H9 (cell line): ENCODE measurements around the gene ULBP3. TPM values are rescaled to one million over a fixed set of nuclear protein-coding genes. Genes with fewer than 3 reads are reported as not detected.

Experiments
- DNase-seq: peaks from one replicate; pipeline ENCODE4 v3.0.0-alpha.2; 2017
- H2AFZ ChIP-seq: one replicate; pipeline ENCODE4 v1.6.1; 2013; ENCODE audit warnings: mild to moderate bottlenecking, low read length, control low read depth, moderate library complexity
- H2AK5ac ChIP-seq: 2 replicates; pipeline ENCODE4 v1.6.1; 2013; ENCODE audit warnings: low read length, control low read depth, mixed read lengths; ENCODE audit not compliant: insufficient read length
- H2BK120ac ChIP-seq: one replicate; pipeline ENCODE4 v1.6.1; 2013; ENCODE audit warnings: low read depth, mild to moderate bottlenecking, low read length, control low read depth, inconsistent platforms; ENCODE audit not compliant: poor library complexity, severe bottlenecking
- H2BK12ac ChIP-seq: 2 replicates; pipeline ENCODE4 v1.6.1; 2013; ENCODE audit warnings: low read length, control low read depth, mixed read lengths, low read depth; ENCODE audit not compliant: insufficient read length
- H2BK15ac ChIP-seq: 2 replicates; pipeline ENCODE4 v1.6.1; 2013; ENCODE audit warnings: low read depth, low read length, control low read depth
- H2BK20ac ChIP-seq: one replicate; pipeline ENCODE4 v1.6.1; 2013; ENCODE audit warnings: low read depth, mild to moderate bottlenecking, low read length, control low read depth, inconsistent platforms; ENCODE audit not compliant: poor library complexity, severe bottlenecking
- H2BK5ac ChIP-seq: 2 replicates; pipeline ENCODE4 v1.6.1; 2013; ENCODE audit warnings: low read length, control low read depth, mixed read lengths; ENCODE audit not compliant: insufficient read length
- H3K14ac ChIP-seq: 2 replicates; pipeline ENCODE4 v1.6.1; 2013; ENCODE audit warnings: low read length, control low read depth; ENCODE audit not compliant: insufficient read depth
- H3K18ac ChIP-seq: 2 replicates; pipeline ENCODE4 v1.6.1; 2013; ENCODE audit warnings: low read depth, mild to moderate bottlenecking, mixed read lengths, low read length, control low read depth; ENCODE audit not compliant: insufficient read length
- H3K23ac ChIP-seq: 2 replicates; pipeline ENCODE4 v1.6.1; 2013; ENCODE audit warnings: low read length, control low read depth, mixed read lengths, low read depth; ENCODE audit not compliant: insufficient read length
- H3K23me2 ChIP-seq: 2 replicates; pipeline ENCODE4 v1.6.1; 2013; ENCODE audit warnings: low read depth, mild to moderate bottlenecking, mixed read lengths, low read length, control low read depth; ENCODE audit not compliant: insufficient read length, poor library complexity, severe bottlenecking
- H3K27ac ChIP-seq: 2 replicates; pipeline ENCODE4 v1.5.1; 2013; ENCODE audit warnings: low read length, control low read depth, mixed read lengths, low read depth; ENCODE audit not compliant: insufficient read length
- H3K27me3 ChIP-seq: 2 replicates; pipeline ENCODE4 v1.6.1; 2013; ENCODE audit warnings: low read length, control low read depth, inconsistent platforms; ENCODE audit not compliant: insufficient read depth
- H3K4ac ChIP-seq: 2 replicates; pipeline ENCODE4 v1.6.1; 2013; ENCODE audit warnings: low read depth, mild to moderate bottlenecking, control low read depth, inconsistent platforms, low read length, moderate library complexity
- H3K4me1 ChIP-seq: 2 replicates; pipeline ENCODE4 v1.6.1; 2013; ENCODE audit warnings: low read length, control low read depth, inconsistent platforms; ENCODE audit not compliant: insufficient read depth
- H3K4me2 ChIP-seq: 2 replicates; pipeline ENCODE4 v1.6.1; 2013; ENCODE audit warnings: low read length, control low read depth, mixed read lengths; ENCODE audit not compliant: insufficient read length, insufficient read depth
- H3K56ac ChIP-seq: 2 replicates; pipeline ENCODE4 v1.6.1; 2013; ENCODE audit warnings: low read depth, mild to moderate bottlenecking, mixed read lengths, low read length, control low read depth; ENCODE audit not compliant: insufficient read length
- H3K79me1 ChIP-seq: 2 replicates; pipeline ENCODE4 v1.6.1; 2013; ENCODE audit warnings: low read depth, mild to moderate bottlenecking, moderate library complexity, low read length, control low read depth, inconsistent platforms; ENCODE audit not compliant: insufficient read depth, poor library complexity, severe bottlenecking
- H3K79me2 ChIP-seq: 2 replicates; pipeline ENCODE4 v1.6.1; 2013; ENCODE audit warnings: low read length, control low read depth, inconsistent platforms; ENCODE audit not compliant: insufficient read depth
- H3K9ac ChIP-seq: 2 replicates; pipeline ENCODE4 v1.6.1; 2013; ENCODE audit warnings: low read length, control low read depth, mixed read lengths; ENCODE audit not compliant: insufficient read length; ENCODE audit errors: extremely low read depth
- H3K9me3 ChIP-seq: one replicate; pipeline ENCODE4 v1.6.1; 2013; ENCODE audit warnings: low read depth, low read length, inconsistent platforms; ENCODE audit not compliant: control insufficient read depth
- H3T11ph ChIP-seq: one replicate; pipeline ENCODE4 v1.6.1; 2013; ENCODE audit warnings: mild to moderate bottlenecking, low read length, control low read depth, inconsistent platforms
- H4K20me1 ChIP-seq: one replicate; pipeline ENCODE4 v1.6.1; 2013; ENCODE audit not compliant: control insufficient read depth, insufficient read length, insufficient read depth
- H4K5ac ChIP-seq: 2 replicates; pipeline ENCODE4 v1.6.1; 2013; ENCODE audit warnings: low read depth, mild to moderate bottlenecking, mixed read lengths, low read length, control low read depth; ENCODE audit not compliant: insufficient read length
- H4K8ac ChIP-seq: replicated peaks from 2 replicates; pipeline ENCODE4 v1.6.1; 2013; ENCODE audit warnings: low read length, control low read depth, mixed read lengths, low read depth; ENCODE audit not compliant: insufficient read length
- H4K91ac ChIP-seq: 2 replicates; pipeline ENCODE4 v1.6.1; 2013; ENCODE audit warnings: low read depth, mild to moderate bottlenecking, moderate library complexity, mixed read lengths, low read length, control low read depth; ENCODE audit not compliant: insufficient read length
- H3K27ac Mint-ChIP-seq, 3 experiments: 2 replicates in 2 of 3; 3 replicates in 1 of 3; pipeline ENCODE4 v1.8.0; 2020 to 2021; ENCODE audit warnings: mixed read lengths in 3 of 3, mild to moderate bottlenecking in 1 of 3, moderate library complexity in 1 of 3
- H3K27me3 Mint-ChIP-seq: 2 replicates; pipeline ENCODE4 v1.8.0; 2021; ENCODE audit warnings: low read depth, mild to moderate bottlenecking, moderate library complexity, mixed read lengths
- H3K36me3 Mint-ChIP-seq, 3 experiments: 2 replicates in 2 of 3; 3 replicates in 1 of 3; pipeline ENCODE4 v1.8.0; 2020 to 2021; ENCODE audit warnings: low read depth in 3 of 3, mixed read lengths in 3 of 3; ENCODE audit not compliant: insufficient read depth in 1 of 3
- H3K4me1 Mint-ChIP-seq, 2 experiments: 2 replicates each; pipeline ENCODE4 v1.8.0; 2020; ENCODE audit warnings: mixed read lengths in 2 of 2
- H3K4me3 Mint-ChIP-seq, 2 experiments: 2 replicates in 1 of 2; 3 replicates in 1 of 2; pipeline ENCODE4 v1.8.0; 2020 to 2021; ENCODE audit warnings: mild to moderate bottlenecking in 2 of 2, mixed read lengths in 2 of 2, moderate library complexity in 1 of 2
- H3K9me3 Mint-ChIP-seq, 2 experiments: 2 replicates in 1 of 2; 3 replicates in 1 of 2; pipeline ENCODE4 v1.8.0; 2020; ENCODE audit warnings: mild to moderate bottlenecking in 2 of 2, mixed read lengths in 2 of 2, moderate library complexity in 1 of 2
- WGBS: extraction: QIAGEN DNeasy Blood & Tissue Kit; methylation state at CpG from one replicate; pipeline ENCODE4 v1.1.7; 2013; ENCODE audit warnings: missing lambda C conversion rate, low lambda C conversion rate, mixed read lengths; ENCODE audit not compliant: insufficient read length; ENCODE audit errors: extremely low coverage; 5-methylcytosine and 5-hydroxymethylcytosine counted together
- total RNA-seq: library from RNA; stranded (reverse); gene quantifications from 2 replicates; pipeline ENCODE4 v1.2.1, GENCODE V29; 2021
- TF ChIP-seq, protein P1 (sequence below): fragments of 200-600 bp; sonication (generic); conservative IDR thresholded peaks from 3 replicates; pipeline ENCODE4 v1.8.0; 2021; ENCODE audit warnings: antibody characterized with exemption, mild to moderate bottlenecking

The ULBP3 gene
- total RNA-seq, 1 experiment from 2014 or later = 5.8 TPM

DNA sequence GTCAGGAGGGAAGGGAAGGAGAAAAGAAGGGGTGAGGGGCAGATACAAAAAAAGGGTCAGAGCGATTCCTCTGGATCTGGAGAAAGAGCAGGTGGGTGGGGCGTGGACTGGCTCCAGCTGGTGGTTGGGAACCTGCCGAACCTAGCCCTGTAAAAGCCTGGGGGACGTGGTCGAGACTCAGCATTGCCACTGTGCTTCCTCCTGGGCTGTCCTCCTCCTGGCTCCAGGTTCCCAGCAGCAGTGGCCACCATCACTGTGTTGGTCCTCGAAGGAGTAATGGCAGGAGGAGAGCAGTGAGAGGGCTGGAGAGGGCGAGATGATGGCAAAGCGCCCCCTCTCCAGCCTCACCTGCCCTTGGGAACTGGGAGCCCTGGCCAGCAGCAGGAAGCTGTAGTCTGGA lies 40.1 kb downstream of the ULBP3 start:
- Mint-ChIP-seq H3K27me3 (peaks cover 46% of the 10 kb centered on the region), H3K27ac (no peak overlapping the region), H3K36me3 (no peaks in the 10 kb centered on the region), H3K4me3 (no peak overlapping the region), H3K9me3 (no peaks in the 10 kb centered on the region), H3K4me1 (peaks cover 6 to 9% of the 10 kb centered on the region in 2 experiments; a peak in 3 of 4 replicates)
- Histone ChIP-seq H3K56ac (no peak overlapping the region), H2BK15ac (no peak overlapping the region), H3K9me3 (no peaks in the 10 kb centered on the region), H2BK5ac (no peak overlapping the region), H2BK120ac (no peak overlapping the region), H3K23me2 (no peaks in the 10 kb centered on the region), H3K18ac (no peak overlapping the region), H3K14ac (no peak overlapping the region), H3K79me2 (no peaks in the 10 kb centered on the region), H2AFZ (no peak overlapping the region), H3K27me3 (peaks cover 4% of the 10 kb centered on the region; the same call in 1 of the 2 replicates), H3K9ac (no peak overlapping the region), H3K4me1 (no peaks in the 10 kb centered on the region), H4K8ac (no peak overlapping the region), H3K4me2 (no peak overlapping the region), H3K79me1 (no peaks in the 10 kb centered on the region), H2BK12ac (no peak overlapping the region), H3K4ac (no peak overlapping the region), H2AK5ac (no peak overlapping the region), H3K27ac (no peak overlapping the region), H4K5ac (no peak overlapping the region), H4K91ac (no peak overlapping the region), H2BK20ac (no peak overlapping the region), H3K23ac (no peak overlapping the region), H4K20me1 (no peaks in the 10 kb centered on the region), H3T11ph (no peak overlapping the region)
- DNase-seq = no peak
- TF ChIP-seq, protein P1, sequence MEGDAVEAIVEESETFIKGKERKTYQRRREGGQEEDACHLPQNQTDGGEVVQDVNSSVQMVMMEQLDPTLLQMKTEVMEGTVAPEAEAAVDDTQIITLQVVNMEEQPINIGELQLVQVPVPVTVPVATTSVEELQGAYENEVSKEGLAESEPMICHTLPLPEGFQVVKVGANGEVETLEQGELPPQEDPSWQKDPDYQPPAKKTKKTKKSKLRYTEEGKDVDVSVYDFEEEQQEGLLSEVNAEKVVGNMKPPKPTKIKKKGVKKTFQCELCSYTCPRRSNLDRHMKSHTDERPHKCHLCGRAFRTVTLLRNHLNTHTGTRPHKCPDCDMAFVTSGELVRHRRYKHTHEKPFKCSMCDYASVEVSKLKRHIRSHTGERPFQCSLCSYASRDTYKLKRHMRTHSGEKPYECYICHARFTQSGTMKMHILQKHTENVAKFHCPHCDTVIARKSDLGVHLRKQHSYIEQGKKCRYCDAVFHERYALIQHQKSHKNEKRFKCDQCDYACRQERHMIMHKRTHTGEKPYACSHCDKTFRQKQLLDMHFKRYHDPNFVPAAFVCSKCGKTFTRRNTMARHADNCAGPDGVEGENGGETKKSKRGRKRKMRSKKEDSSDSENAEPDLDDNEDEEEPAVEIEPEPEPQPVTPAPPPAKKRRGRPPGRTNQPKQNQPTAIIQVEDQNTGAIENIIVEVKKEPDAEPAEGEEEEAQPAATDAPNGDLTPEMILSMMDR = no peak
- WGBS = no CpG with 5 or more reads among the region's 8 CpGs
